Fibroblast of the aortic adventitia (primary cell): Measurements from ENCODE around the gene KRTAP10-12. TPM values are rescaled to one million over a fixed set of nuclear protein-coding genes. Genes with fewer than 3 reads are reported as not detected.

Experiments used
- DNase-seq: peaks from one replicate; pipeline ENCODE4 v3.0.0-alpha.2; 2010; ENCODE audit warnings: low read depth
- H3K4me3 ChIP-seq: 2 replicates; pipeline ENCODE4 v1.5.1; 2011; ENCODE audit warnings: low read depth, mild to moderate bottlenecking, control low read depth, low read length, moderate library complexity
- total RNA-seq: library from RNA; depleted of rRNA; stranded (reverse); fragments of >200 nt; gene quantifications from 2 replicates; pipeline ENCODE4 v1.2.3, GENCODE V29; 2012; ENCODE audit warnings: low replicate concordance
- TF ChIP-seq, protein P1 (sequence below): IDR thresholded peaks from 2 replicates; pipeline ENCODE4 v1.5.1; 2011; ENCODE audit warnings: mild to moderate bottlenecking, low read length, control low read depth, inconsistent platforms; ENCODE audit not compliant: insufficient read depth

The KRTAP10-12 gene
- total RNA-seq, 1 donor = not detected

DNA sequence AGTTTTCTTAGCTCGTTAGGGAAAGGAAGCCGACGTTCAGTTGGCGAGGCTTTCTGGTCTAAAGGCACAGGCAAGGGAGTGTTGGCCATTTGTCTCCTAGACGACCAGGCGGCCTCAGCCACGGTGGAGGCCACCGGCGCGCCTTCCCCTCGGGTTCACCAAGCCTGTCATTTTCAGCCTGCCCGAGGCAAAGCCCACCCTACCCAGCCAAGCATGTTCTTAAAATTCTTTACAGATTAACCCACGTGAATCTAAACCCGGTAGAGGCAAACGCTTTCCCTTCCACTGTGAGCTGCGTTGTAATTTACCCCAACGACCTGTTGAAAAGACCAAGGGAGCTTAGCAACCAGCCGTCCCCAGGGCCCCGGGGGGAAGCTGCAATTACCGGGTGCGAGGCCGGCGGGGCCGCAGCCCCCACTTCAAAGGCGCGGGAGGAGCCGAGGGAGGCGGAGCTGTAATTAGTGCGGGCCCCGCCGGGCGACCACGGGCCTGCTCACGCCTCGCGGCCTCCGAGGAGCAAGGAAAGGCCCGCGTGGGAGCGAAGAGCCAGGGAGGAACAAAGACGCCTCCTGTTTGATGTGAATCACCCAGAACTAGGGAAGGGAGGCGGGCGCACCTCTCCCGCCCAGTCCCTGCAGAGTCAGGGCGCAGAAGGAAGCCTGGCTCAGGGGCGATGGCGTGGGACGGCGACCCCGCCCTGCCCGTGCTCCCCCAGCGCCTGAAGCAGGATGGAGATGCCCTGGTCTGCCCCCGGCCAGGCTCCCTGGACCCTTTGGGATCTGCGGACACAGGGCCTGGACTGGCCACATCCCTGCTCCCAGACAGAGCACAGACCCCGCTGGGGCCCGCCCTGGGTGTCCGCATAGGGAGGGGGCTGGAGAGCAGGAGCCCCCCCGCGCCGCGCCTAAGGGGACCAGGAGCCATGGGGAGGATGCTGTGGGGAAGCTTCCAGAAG lies 26.5 kb downstream of the KRTAP10-12 start:
- TF ChIP-seq, protein P1, sequence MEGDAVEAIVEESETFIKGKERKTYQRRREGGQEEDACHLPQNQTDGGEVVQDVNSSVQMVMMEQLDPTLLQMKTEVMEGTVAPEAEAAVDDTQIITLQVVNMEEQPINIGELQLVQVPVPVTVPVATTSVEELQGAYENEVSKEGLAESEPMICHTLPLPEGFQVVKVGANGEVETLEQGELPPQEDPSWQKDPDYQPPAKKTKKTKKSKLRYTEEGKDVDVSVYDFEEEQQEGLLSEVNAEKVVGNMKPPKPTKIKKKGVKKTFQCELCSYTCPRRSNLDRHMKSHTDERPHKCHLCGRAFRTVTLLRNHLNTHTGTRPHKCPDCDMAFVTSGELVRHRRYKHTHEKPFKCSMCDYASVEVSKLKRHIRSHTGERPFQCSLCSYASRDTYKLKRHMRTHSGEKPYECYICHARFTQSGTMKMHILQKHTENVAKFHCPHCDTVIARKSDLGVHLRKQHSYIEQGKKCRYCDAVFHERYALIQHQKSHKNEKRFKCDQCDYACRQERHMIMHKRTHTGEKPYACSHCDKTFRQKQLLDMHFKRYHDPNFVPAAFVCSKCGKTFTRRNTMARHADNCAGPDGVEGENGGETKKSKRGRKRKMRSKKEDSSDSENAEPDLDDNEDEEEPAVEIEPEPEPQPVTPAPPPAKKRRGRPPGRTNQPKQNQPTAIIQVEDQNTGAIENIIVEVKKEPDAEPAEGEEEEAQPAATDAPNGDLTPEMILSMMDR = no peak
- no peak overlapping the region for H3K4me3 ChIP-seq
- no peak for DNase-seq

DNA sequence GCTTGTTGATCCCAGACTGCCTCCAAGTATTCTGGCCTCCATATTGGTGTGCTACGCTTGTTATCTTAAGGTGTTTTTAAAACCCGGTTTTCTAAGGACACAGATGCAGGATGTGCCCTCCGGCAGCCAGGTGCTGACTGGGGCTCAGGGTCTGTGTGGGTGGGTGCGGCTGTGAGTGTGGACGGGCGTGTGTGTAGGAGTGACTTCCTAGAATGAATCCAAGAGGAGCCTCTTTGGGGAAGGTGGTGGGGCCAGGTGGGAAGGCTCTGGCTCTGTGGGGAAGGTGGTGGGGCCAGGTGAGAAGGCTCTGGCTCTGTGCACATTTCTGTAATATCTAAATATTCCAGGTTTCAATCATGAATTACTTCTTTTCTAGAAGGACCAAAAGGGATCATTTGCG lies 27.2 kb downstream of the KRTAP10-12 start:
- no peak overlapping the region for H3K4me3 ChIP-seq
- no peak for DNase-seq
- TF ChIP-seq, protein P1 = no peak

DNA sequence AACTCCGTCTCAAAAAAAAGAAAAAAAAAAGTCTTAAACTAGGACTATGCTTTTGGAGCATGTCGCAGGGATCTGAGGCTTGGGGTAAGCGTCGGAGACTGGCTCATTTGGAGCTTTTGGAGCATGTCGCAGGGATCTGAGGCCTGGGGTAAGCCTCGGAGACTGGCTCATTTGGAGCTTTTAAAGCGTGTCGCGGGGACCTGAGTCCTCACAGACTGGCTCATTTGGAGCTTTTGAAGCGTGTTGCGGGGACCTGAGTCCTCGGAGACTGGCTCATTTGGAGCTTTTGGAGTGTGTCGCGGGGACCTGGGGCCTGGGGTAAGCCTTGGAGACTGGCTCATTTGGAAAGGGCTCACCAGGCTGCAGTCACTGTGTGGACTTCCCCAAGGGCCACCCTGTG lies 28.0 kb downstream of the KRTAP10-12 start:
- DNase-seq = no peak
- no peak overlapping the region for H3K4me3 ChIP-seq
- TF ChIP-seq, protein P1 = no peak

DNA sequence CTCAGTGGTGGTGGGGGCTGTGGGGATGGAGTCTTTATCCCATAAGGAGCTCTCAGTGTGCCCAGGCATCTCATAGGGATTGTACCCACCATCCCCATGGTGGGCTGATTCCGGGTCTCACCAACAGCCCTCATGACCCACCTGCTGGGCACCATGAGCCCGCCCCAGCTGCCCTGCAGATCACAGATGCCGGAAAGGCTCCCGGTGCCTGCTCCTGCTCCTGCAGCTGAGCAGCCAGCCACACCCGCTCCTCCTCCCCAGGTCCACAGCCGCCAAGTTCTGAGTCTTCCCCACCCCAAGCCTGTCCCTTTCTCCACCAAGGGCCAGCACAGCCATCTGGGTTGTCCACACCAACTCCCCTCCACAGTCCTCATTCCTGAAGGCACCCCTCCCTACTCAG lies 29.9 kb downstream of the KRTAP10-12 start:
- DNase-seq = no peak
- no peak overlapping the region for H3K4me3 ChIP-seq
- TF ChIP-seq, protein P1 = no peak

DNA sequence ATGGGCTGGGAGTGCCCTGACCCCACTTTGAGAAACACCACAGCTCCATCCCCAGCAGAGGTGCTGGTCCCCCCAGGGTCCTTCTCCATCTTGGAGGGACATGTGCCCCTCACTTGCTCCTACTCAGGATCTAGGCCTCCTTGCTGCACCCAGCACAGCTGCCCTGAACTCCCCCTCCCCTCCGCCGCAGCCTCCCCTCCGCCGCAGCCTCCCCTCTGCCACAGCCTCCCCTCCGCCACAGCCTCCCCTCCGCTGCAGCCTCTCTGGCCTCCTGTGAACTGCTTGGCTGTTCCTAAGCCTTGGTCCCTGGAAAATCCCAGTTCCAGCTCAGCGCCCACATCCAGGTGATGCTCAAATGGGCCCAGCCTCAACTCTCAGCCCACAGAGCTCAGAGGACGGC lies 30.3 kb downstream of the KRTAP10-12 start:
- H3K4me3 ChIP-seq = no peak overlapping the region
- no peak for DNase-seq
- TF ChIP-seq, protein P1 = no peak

DNA sequence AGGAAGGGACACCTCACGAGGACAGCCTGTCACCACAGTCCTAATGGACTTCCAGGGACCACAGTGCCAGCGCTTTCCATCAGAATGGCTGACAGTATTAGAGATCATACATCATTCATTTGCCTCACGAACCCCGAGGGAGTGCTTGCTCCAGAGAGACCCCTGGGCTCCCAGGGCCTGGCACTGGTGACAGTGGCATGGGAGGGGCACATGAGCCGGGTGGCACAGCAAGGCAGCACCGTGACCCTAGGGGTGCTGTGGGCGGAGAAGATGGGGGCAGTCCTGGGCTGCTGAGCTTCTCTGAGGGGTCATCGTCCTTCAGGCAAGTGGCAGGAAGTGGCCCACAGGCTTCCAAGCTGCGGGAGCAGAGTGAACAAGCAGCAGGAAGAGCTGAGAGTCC lies 30.8 kb downstream of the KRTAP10-12 start:
- DNase-seq = no peak
- TF ChIP-seq, protein P1 = no peak
- H3K4me3 ChIP-seq = no peak overlapping the region
